ENCODE measurements around the gene PLEKHN1. TPM values are rescaled to one million over a fixed set of nuclear protein-coding genes. Genes with fewer than 3 reads are reported as not detected.

Gene PLEKHN1
- total RNA-seq, 1 experiment from 2014 or later = 7.9 TPM

DNA sequence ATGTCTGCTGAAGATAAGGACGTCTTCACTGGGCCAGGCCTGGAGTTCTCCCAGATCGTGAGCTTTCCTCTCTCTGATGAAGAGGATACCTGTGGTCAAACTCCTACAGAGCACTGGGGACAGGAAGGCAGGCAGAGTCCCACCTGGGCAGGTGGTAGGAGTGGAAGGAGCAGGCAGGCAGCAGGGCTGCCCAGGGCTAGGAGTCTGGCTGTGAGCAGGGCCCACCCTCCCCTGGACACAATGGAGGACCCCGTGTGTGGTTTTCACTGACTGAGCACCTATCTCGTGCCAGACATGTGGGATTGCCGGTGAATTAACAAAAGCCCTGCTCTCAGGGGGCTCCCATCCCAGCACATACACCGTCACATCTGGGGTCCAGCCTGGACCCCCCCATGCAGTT is 47.4 kb upstream of the PLEKHN1 start:
- H3K27ac Mint-ChIP-seq (ENCODE audit: low read depth, unreplicated experiment) = no peak overlapping the region
- H3K27me3 Mint-ChIP-seq (ENCODE audit: insufficient read depth, unreplicated experiment) = peaks cover 68% of the 10 kb centered on the region
- ChIA-PET CTCF (interaction anchor here (0.6 kb wide), 1 partner anchor 49 kb away, joined by 5 read pairs; no protein-coding TSS in a partner anchor), POLR2A (no interaction called here)
- H3K36me3 Mint-ChIP-seq (ENCODE audit: insufficient read depth, unreplicated experiment) = peaks cover 5% of the 10 kb centered on the region
- no peak for DNase-seq (ENCODE audit: unreplicated experiment)
- no TSS peak for BruUV-seq (replicated peaks)
- H3K4me1 Mint-ChIP-seq (ENCODE audit: insufficient read depth, unreplicated experiment) = peaks cover 13% of the 10 kb centered on the region
- no peak overlapping the region for H3K4me3 Mint-ChIP-seq (ENCODE audit: unreplicated experiment)
- TF ChIP-seq, protein P1, sequence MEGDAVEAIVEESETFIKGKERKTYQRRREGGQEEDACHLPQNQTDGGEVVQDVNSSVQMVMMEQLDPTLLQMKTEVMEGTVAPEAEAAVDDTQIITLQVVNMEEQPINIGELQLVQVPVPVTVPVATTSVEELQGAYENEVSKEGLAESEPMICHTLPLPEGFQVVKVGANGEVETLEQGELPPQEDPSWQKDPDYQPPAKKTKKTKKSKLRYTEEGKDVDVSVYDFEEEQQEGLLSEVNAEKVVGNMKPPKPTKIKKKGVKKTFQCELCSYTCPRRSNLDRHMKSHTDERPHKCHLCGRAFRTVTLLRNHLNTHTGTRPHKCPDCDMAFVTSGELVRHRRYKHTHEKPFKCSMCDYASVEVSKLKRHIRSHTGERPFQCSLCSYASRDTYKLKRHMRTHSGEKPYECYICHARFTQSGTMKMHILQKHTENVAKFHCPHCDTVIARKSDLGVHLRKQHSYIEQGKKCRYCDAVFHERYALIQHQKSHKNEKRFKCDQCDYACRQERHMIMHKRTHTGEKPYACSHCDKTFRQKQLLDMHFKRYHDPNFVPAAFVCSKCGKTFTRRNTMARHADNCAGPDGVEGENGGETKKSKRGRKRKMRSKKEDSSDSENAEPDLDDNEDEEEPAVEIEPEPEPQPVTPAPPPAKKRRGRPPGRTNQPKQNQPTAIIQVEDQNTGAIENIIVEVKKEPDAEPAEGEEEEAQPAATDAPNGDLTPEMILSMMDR (IDR thresholded peaks at IDR 0.05; ENCODE audit: unreplicated experiment) = no peak
- no peaks in the 10 kb centered on the region for H3K9me3 Mint-ChIP-seq (ENCODE audit: unreplicated experiment)
- intact Hi-C loops (cut with micrococcal nuclease) = no loop called here

DNA sequence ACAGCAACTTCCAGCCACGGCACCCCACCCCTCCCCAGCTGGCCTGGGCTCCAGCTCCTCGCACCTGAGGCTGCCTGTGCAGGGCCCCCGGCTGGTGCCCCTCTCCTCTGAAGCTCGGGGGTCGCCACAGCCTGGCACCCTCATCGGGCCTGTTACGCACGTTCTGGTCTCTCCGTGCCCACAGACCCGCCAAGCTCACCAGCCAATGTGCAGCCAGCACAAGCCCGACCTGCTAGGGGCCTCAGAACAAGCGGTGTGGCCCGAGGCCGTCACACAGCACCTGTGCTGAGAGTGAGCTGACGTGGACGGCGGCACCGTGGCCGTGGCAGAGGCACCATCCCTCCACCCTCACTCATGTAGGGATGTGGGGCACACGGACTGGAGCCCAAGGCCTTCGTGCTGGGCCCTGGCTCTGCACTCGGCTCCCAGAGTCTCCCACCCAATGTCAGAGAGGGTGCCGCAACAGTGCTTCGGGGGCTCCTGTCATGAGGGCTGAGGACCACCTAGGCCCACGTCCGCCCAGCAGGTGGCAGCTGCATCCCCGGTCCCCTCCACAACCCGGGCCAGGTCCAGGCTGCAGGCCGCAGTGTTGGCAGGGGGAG is 46.9 kb upstream of the PLEKHN1 start:
- Mint-ChIP-seq H3K9me3 (ENCODE audit: unreplicated experiment) (no peaks in the 10 kb centered on the region), H3K27me3 (ENCODE audit: insufficient read depth, unreplicated experiment) (peaks cover 66% of the 10 kb centered on the region), H3K27ac (ENCODE audit: low read depth, unreplicated experiment) (no peak overlapping the region), H3K36me3 (ENCODE audit: insufficient read depth, unreplicated experiment) (peaks cover 5% of the 10 kb centered on the region), H3K4me1 (ENCODE audit: insufficient read depth, unreplicated experiment) (peaks cover 13% of the 10 kb centered on the region), H3K4me3 (ENCODE audit: unreplicated experiment) (no peak overlapping the region)
- TF ChIP-seq, protein P1 (IDR thresholded peaks at IDR 0.05; ENCODE audit: unreplicated experiment) = no peak
- ChIA-PET CTCF (interaction anchor here (0.6 to 1.6 kb wide), 3 partner anchors 14 to 50 kb away, joined by 5 to 8 read pairs (median 6); no protein-coding TSS in a partner anchor), POLR2A (no interaction called here)
- no peak for DNase-seq (ENCODE audit: unreplicated experiment)
- no TSS peak for BruUV-seq (replicated peaks)
- intact Hi-C loops (cut with micrococcal nuclease) = no loop called here

DNA sequence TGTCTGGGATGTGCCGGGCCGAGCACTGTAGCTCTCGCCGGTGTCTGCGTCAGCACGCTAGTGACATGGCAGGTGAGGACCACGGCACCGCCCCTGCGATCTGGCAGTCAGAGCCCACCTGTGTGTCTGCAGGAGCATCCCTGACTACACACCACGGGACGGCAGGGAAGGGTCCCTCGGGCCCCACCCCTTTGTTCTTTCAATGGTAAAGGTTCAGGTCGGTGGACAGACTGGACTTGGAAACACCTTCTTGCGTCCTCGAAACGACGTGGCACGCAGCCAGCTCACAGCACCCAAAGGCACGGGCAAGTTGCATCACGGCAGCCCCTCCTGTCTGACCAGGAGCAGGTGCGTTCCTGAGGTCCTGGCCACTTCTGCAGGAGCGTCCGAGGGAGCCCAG is 46.3 kb upstream of the PLEKHN1 start:
- ChIA-PET POLR2A (interaction anchor here (0.8 to 1.0 kb wide), 3 partner anchors 8 to 14 kb away, joined by 3 to 5 read pairs (median 4); no protein-coding TSS in a partner anchor), CTCF (interaction anchor here (0.6 to 1.6 kb wide), 5 partner anchors 15 to 402 kb away, joined by 3 to 8 read pairs (median 5); no protein-coding TSS in a partner anchor)
- Mint-ChIP-seq H3K36me3 (ENCODE audit: insufficient read depth, unreplicated experiment) (peaks cover 3% of the 10 kb centered on the region), H3K9me3 (ENCODE audit: unreplicated experiment) (no peaks in the 10 kb centered on the region), H3K27me3 (ENCODE audit: insufficient read depth, unreplicated experiment) (peaks cover 59% of the 10 kb centered on the region), H3K27ac (ENCODE audit: low read depth, unreplicated experiment) (no peak overlapping the region), H3K4me1 (ENCODE audit: insufficient read depth, unreplicated experiment) (peaks cover 13% of the 10 kb centered on the region), H3K4me3 (ENCODE audit: unreplicated experiment) (no peak overlapping the region)
- DNase-seq (ENCODE audit: unreplicated experiment) = no peak
- TF ChIP-seq, protein P1 (IDR thresholded peaks at IDR 0.05; ENCODE audit: unreplicated experiment) = no peak
- intact Hi-C loops (cut with micrococcal nuclease) = no loop called here
- no TSS peak for BruUV-seq (replicated peaks)

DNA sequence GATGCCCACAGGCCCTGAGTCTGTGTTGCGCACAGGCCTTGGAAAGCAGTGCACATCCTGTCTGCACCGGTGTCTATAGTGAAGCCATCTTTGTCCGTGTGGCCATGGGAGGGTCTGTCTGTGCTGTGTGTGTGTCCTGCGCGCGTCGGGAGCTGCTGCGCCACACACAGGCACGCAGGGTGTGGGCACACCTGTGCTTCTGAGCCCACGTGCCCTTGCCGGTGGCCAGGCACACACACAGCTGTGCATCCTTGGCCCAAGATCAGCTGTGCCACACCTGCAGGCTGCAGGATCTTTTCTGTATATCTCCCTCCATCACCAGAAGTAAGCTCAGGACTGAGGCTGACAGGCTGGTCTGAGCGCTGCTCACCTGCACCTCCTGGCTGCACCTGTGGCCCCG is 45.8 kb upstream of the PLEKHN1 start:
- Mint-ChIP-seq H3K27me3 (ENCODE audit: insufficient read depth, unreplicated experiment) (peaks cover 54% of the 10 kb centered on the region), H3K4me3 (ENCODE audit: unreplicated experiment) (no peak overlapping the region), H3K27ac (ENCODE audit: low read depth, unreplicated experiment) (no peak overlapping the region), H3K36me3 (ENCODE audit: insufficient read depth, unreplicated experiment) (no peaks in the 10 kb centered on the region), H3K4me1 (ENCODE audit: insufficient read depth, unreplicated experiment) (peaks cover 13% of the 10 kb centered on the region), H3K9me3 (ENCODE audit: unreplicated experiment) (no peaks in the 10 kb centered on the region)
- intact Hi-C loops (cut with micrococcal nuclease) = no loop called here
- DNase-seq (ENCODE audit: unreplicated experiment) = no peak
- CTCF ChIA-PET = interaction anchor here (0.6 to 1.6 kb wide), 6 partner anchors 16 to 401 kb away, joined by 3 to 8 read pairs (median 4); no protein-coding TSS in a partner anchor
- POLR2A ChIA-PET = interaction anchor here (0.8 to 1.0 kb wide), 3 partner anchors 8 to 14 kb away, joined by 3 to 5 read pairs (median 4); no protein-coding TSS in a partner anchor
- TF ChIP-seq, protein P1 (IDR thresholded peaks at IDR 0.05; ENCODE audit: unreplicated experiment) = no peak
- BruUV-seq (replicated peaks) = no TSS peak
